Measurements from ENCODE around the gene LCN12.

Gene LCN12, protein sequence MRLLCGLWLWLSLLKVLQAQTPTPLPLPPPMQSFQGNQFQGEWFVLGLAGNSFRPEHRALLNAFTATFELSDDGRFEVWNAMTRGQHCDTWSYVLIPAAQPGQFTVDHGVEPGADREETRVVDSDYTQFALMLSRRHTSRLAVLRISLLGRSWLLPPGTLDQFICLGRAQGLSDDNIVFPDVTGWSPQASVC

DNA sequence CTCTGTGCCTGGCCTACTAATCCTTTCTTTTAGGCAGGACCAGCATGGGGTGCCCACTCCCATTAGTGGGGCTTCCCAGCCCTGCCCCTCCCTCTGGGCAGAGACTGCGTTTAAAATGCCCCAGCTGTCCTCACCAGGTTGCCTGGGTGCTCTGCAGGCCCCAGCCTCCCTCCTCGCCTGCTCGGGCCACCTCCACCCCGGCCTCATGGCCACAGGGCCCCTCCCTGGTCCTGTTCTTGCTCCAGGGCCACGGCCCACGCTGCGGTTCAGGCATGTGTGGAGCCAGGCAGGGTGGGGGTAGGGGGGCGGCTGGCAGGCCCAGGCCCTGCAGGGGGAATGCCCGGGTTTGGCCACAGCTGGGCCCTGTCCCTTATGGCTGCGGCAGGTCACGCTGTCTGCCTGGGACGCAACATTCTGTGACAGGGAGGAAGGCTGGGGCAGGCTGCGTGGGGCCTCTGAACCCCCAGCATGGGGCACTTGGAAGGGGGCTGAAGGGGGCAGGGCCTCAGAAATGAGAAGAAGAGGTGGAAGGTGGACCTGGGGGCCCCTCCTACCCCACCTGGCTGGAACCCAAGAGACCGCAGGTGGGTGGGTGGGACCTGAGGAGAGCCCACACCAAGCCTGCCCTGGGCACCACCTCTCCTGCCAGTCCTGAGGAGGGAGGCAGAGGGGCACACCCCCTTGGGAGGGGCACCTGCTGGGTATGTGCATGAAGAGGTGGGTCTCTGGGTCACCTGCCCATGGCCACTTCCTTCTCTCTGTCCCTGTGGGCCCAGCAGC is at the start of gene LCN12:
Gene LCN12, plus strand, starts transcription at position 733 of the 780 bp plus-strand sequence. CDS start 55 bp downstream, outside the sequence.
- DNase-seq = no peak

DNA sequence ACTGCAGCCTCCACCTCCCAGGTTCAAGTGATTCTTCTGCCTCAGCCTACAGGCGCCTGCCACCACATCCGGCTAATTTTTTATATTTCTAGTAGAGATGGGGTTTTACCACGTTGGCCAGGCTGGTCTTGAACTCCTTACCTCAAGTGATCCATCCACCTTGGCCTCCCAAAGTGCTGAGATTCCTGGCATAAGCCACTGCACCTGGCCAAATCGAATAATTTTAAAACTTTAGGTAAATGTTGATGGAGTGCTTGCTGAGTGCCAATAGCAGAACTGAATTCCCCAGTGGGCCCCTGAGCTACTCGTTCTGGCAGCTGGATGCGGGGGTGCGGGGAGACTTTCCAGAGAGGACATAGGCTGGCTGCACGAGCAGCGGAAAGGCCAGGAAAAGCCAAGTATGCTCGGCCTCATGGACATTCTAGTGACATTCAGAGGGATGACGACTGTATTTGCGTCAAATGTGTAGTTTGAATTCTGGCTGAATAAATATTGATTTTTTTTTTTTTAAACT is 49.0 kb upstream of the LCN12 start:
- DNase-seq = no peak

DNA sequence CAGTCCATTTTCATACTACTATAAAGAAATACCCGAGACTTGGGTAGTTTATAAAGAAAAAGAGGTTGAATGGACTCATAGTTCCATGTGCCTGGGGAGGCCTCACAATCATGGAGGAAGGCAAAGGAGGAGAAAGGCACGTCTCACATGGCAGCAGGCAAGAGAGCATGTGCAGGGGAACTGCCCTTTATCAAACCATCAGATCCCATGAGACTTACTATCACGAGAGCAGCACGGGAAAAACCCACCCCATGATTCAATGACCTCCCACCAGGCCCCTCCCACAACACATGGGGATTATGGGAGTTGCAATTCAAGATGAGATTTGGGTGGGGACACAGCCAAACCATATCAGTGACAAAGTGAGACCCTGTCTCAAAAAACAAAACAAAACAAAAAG is 45.8 kb upstream of the LCN12 start:
- DNase-seq = no peak

DNA sequence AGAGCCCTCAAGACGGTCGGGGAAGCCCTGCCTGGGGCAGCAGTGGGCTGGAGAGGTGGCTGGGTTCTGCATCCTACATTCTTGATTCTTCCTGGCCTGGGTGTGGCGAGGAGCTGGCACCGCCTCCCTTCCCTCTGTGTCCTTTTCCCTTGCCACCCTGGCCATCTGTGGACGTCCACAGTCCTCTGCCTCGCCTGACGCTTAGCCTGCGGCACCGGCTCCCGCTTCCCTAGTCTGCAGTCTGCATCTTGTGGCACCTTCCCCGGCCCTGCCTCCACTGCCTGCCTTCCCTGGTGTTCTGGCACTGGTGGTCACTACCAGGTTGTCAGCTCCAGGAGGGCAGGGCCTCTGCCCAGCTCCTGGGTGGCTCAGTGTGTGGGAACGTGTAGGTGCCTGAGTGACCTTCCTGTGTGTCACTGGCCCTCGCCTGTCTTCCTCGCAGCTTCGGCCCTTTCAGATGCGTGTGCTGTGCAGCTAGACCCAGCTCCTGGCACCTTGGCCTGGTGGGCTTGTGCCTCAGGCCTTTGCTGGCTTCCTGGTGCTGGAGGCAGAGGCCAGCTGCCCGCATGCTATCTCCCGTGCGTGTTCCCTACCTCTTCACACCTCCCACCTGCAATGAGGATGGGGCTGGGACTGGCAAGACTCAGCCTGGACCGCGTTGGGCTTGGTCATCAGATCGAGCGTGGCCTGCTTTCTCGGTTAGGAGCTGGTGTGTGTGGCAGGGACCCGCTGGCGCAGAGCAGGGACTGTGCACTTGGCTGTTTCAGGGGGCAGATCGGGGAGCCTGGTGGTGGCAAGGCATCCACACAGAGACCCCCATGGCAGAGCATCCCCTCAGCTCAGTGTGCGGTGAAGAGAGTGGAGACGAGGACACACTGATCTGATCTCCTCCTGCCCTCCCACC is 44.8 kb upstream of the LCN12 start:
- DNase-seq = no peak

DNA sequence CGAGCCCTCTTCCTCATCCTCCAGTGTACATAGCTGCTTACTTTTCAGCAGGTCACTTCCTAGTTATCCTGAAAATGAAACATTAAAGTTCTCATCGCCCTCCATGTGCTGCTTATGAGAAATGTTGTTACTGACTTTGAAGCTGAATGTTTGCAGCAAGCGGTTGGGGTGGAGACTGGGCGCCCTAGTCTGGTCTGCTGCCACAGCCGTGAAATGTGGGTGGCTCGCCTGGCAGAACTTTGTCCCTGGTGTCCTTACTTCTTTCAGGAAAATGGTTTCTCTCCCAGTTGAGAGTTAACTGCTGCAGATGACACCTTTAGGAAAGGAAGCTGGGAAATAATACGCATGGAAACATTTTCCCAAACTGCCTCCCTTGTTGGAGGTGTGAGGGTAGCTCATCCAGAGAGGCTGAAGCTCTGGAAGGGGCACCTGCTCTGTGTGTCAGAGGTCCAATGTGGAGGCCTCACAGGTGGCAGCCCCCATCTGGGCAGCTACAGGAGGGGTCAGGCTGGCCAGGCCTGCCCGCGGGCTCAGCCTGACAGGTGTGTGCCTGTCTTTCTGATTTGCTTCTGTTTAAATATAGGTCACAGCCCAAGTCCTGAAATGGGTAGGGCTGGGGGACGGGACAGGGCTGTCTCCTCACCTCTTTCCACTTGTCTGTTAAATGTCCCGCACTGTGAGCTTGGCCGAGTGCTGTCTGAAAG is 41.7 kb upstream of the LCN12 start:
- no peak for DNase-seq

DNA sequence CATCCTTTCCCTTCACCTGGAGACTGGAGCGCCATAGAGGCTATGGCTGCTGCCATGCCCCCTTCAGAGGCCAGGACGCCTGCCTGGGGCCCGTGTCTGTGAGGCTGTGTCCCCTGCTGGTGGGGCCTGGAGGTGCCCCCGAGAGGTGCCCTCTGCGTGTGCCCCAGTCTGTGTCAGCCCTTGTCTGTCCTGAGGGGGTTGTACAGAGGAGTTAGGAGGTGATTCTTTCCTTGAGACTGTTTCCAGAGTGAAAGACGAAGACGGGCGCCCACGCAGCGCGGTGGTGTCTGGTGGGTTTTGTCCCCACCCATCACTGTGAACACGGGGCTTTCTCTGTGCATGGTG is 41.2 kb upstream of the LCN12 start:
- no peak for DNase-seq

DNA sequence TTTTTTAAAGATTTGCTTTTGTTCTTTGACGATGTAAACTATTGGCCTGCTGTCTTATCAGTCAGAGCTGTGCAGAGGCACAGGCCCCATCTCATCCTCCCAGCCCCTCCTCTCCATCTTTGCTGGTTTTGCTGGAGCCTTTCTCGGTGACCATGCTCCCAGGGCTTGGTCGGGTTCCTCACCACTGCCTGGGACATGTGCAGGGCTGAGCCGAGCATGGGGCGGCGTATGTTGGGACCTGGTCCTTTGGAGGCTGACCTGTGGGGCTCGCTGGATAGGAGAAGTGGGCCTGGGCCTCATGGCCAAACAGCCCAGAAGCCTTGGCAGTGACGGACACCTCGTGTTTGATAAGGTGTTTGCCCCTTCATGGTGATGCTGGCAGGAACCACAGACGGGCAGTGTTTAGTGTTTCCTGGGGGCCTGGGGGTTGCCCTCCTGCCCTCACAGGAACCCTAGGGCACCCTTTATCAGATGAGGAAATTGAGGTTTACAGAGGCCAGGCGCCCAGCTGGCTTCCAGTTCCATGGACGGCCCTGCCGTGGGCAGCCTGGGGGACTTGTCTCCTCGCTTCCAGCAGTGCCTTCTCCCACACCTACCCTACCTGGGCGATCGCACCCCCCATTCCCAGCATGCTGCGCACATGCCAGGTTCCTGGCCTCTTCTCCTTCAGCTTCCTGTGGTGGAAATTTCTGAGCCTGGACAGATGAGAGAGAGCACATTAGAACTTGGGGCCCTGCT is 38.2 kb upstream of the LCN12 start:
- no peak for DNase-seq

DNA sequence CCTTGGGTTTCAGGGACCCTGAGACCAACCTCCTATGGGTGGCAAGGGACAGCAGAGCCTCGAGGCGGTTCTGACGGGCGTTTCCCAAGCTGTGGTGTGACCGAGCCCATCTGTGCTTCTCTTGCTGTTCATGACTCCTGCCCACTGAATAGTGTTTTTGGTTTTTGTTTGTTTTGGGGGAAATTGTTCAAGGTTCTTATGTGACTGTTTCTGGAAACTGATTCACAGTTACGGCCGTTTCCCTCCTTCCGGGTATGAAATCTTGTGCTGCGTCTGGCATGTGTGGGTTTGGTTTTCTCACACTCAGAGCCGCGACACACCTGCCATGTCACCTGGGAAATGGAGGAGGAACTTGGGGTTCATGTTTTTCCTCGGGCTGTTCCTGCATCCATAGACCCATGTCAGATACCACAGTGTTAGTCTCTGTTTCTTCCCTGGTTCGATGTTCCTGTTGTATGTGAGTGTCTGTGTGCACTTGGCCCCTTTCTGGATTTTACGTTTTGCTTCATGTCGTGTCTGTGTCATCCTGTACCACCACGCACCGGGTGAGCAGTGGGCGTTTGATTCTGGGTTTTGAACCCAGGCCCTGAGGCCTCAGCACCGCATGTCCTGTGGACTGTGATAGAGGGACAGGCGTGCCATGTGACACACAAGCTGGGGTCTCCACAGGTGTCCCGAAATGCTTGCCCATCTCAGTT is 36.3 kb upstream of the LCN12 start:
- no peak for DNase-seq

DNA sequence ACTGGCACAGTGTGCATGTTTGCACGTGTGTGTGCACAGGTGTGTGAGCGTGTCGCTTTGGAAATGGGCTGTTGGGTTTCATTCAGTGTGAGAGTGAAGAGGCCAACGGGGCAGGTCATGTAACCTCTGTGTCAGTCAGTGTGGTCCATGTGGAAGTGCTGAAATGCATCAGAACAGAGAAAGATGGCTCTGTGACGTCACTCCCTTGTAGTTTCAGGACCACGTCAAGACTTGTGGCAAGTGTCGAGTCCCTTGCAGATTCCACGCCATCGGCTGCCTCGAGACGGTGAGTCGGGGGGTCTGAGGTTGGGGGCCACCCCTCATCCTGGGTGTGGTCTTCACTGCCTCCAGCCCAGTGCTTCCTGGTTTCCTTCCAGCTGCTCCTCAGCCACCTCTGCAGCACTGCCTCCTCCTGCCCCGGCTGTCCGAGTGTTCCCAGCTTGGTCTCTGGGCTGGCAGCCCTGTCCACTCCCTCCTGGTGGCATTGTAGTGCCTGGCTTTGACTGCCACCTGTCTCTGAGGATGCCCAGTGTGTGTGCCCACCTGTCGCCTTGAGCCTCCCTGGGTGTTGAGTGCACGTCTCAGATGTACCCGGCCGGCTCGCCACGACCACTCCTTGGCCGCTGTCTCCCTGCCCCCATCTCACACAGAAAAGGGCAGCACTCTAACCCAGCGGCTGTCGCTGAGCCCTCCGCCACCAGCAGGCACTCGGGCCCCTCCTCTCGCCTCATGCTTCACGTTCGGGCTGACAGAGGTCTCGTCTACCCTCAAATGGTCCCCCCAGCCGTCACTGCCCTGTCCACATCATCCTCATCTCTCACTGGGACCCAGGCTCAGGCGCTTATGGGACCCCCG is 35.5 kb upstream of the LCN12 start:
- DNase-seq = no peak

DNA sequence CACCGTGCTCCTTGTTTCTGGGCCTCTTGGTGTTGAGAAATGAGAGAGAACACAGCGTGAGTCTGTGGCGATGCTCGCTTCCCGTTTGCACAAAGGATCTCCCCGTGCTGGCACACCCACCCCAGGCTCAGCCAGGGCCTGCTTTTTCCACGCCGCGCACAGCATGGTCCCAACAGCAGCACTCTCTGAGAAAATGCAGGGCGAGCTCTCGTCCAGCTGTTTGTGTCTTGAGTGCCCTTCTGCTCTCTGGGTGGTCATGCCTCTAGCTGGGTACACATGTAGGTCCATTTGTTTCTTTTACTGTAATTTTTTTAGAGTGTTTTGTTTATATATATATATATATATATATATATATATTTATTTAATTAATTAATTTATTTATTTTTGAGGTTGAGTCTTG is 34.2 kb upstream of the LCN12 start:
- no peak for DNase-seq

DNA sequence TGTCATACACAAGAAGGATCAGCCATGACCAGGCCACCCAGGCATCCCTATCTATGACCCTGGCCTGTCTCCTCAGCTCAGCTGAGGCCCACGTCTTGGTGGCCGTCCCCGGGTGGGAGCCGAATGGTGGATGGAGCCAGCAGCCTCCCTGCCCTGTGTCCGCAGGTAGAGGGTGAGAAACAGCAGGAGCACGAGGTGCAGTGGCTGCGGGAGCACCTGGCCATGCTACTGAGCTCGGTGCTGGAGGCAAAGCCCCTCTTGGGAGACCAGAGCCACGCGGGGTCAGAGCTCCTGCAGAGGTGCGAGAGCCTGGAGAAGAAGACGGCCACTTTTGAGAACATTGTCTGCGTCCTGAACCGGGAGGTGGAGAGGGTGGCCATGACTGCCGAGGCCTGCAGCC is 32.0 kb upstream of the LCN12 start:
- DNase-seq = no peak

DNA sequence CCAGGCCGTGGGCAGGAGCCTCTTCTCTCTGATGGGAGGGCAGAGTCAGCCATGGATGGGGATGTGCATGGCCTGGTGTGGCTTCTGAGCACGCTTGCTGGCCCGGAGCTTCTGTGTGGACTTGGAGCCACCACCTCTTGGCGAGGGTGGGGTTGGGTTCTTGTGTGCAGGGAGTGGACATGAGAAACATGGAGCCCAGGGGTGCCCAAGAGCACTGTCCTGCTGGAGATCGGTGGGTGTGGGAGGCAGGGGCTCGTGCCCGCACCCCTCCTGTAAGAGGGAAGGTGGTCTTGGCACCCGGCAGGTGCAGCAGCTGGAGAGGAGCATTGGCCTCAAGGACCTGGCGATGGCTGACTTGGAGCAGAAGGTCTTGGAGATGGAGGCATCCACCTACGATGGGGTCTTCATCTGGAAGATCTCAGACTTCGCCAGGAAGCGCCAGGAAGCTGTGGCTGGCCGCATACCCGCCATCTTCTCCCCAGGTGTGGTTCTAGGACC is 31.3 kb upstream of the LCN12 start:
- no peak for DNase-seq

DNA sequence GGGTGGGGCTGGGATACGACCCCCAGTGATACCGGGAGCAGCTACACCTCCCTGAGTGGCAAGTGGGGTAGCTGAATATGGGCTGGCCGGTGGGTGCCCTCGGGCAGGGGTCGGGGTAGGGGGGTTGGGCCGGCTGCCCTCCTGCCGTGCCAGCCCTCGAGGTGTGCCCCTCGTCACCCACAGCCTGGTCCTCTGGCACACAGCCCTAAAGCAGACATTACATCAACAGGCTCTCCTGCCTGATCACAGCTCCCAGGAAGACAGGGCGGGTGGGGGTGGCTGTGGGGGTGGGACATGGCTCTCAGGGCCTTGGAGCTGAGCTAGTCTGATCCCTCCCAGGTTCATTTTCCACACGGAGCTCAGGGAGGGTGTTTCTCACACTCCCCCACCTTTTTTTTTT is 30.8 kb upstream of the LCN12 start:
- DNase-seq = no peak

DNA sequence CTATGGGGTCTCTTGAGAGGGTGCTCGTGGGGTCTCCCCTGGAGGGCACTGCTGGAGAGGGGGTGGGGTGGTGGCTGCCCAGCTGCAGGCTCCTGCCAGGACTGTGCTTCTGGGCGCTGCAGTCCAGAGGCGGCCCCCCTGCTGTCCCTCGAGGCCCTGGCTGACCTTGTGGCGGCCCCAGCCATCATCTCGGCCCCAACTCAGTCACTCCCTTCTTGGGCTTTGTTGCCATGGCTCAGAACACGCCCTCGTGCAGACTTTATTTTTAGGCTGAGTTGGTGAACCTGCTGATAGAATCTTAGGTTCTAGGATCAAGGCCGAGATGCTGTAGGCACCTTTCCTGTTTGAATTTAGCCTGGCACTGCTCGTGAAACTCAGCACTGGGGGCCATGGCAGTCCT is 30.4 kb upstream of the LCN12 start:
- DNase-seq = no peak

DNA sequence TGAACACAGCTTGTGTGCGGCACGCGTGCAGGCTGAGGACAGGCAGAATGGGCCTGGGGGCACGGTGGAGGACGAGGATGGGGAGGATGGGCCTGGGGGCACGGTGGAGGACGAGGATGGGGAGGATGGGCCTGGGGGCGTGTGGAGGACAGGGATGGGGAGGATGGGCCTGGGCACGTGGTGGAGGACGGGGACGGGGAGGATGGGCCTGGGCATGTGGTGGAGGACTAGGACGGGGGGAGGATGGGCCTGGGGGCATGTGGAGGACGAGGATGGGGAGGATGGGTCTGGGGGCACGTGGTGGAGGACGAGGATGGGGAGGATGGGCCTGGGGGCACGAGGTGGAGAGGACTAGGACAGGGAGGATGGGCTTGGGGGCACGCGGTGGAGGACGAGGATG is 29.5 kb upstream of the LCN12 start:
- DNase-seq = no peak

DNA sequence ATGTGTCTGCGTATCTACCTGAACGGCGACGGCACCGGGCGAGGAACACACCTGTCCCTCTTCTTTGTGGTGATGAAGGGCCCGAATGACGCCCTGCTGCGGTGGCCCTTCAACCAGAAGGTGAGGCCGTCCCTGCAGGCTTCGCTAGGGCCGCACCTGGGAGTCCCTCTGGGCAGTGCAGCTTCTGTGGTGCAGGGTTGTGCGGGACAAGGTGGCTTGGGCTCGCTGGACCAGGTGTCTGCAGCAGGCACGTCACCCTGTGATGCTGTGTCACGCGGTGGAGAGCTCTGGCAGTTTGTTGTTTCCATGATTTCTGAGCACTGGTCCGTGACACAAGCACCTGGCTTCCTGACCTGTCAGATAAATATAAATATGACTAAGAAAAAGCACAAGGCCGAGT is 28.2 kb upstream of the LCN12 start:
- DNase-seq = no peak

DNA sequence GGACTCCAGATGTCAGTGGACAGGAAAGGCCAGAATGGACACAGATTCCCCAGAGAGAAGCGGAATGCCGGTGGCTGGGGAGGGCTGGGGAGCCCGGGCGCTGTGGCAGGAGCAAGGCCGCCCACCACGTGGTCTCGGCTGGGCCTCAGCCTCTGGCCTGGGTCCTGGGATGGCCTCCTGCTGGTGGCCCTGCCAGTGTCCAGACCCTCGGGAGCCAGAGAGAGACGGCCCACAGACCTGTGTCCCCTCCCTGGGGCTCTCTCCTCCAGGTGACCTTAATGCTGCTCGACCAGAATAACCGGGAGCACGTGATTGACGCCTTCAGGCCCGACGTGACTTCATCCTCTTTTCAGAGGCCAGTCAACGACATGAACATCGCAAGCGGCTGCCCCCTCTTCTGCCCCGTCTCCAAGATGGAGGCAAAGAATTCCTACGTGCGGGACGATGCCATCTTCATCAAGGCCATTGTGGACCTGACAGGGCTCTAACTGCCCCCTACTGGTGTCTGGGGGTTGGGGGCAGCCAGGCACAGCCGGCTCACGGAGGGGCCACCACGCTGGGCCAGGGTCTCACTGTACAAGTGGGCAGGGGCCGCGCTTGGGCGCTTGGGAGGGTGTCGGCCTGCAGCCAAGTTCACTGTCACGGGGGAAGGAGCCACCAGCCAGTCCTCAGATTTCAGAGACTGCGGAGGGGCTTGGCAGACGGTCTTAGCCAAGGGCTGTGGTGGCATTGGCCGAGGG is 26.5 kb upstream of the LCN12 start:
- DNase-seq = no peak

DNA sequence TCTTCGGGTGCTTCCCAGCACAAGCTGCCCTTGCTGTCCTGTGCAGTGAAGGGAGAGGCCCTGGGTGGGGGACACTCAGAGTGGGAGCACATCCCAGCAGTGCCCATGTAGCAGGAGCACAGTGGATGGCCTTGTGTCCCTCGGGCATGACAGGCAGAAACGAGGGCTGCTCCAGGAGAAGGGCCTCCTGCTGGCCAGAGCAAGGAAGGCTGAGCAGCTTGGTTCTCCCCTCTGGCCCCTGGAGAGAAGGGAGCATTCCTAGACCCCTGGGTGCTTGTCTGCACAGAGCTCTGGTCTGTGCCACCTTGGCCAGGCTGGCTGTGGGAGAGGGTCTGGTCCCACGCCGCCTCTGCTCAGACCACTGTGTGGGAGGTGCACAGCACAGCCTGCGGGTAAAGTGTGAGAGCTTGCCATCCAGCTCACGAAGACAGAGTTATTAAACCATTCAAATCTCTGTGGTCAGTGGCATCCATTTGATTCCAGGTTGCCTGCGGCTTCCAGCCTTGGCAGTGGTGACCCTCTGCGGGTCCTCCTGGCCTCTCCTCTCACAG is 25.8 kb upstream of the LCN12 start:
- no peak for DNase-seq

DNA sequence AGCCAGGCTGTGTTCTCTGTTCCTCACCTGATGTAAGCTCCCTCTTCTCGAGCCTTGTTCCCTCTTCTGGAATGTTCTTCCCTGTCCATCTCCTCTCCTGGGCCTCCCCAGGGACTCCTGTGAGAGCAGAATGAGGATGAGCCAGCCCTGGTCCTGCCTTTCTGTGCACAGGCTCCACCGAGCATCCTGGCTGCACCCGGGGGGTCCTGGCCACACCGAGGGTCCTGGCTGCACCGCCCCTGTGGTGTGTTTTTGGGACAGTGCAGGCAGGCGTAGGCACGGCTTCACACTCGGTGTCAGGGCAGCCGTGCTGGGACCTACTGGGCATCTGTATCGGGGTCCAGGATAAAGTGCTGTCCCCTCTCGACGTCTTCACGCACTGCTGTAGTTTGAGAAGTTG is 25.3 kb upstream of the LCN12 start:
- DNase-seq = no peak

All from OCI-M1 (cell line).